ENCODE measurements around the gene ITPKB. TPM values are rescaled to one million over a fixed set of nuclear protein-coding genes. Genes with fewer than 3 reads are reported as not detected.

Gene ITPKB
- total and polyA plus RNA-seq, 11 donors = 6.2 to 33.7 (median 17.8) TPM

- Histone ChIP-seq H3K4me1 (peaks cover 25 to 100% (median 89%) of the 10 kb centered on the region in 12 donors), H3K4me3 (peak overlapping the region in 5 of 12 donors; percentile 1 to 25 (median 2)), H3K36me3 (no peaks in the 10 kb centered on the region), H3K9me3 (no peaks in the 10 kb centered on the region), H3K27me3 (no peaks in the 10 kb centered on the region), H3K27ac (peak overlapping the region in 11 of 12 donors; percentile 65 to 97 (median 91))
- DNase-seq (peak; percentile 77 to 87 (median 84)), ATAC-seq (peak; percentile 51 to 83 (median 68))
- intact Hi-C loops (cut with DNase I) = loop anchor here in 1 of 10 donors (5.0 kb wide), 1 partner anchor 40 kb away; no protein-coding TSS in a partner anchor
- TF ChIP-seq CTCF (IDR thresholded peaks at IDR 0.05) (no peak), POLR2A (IDR thresholded peaks at IDR 0.05) (peak in 1 of 2 donors; percentile 20)
- WGBS, 4 donors = 37 to 45% (median 40%) methylated on average over 13 of the region's 13 CpGs
Measured at GRCh38 chr1:226677027-226678020, 61.8 kb downstream of the ITPKB start.

DNA sequence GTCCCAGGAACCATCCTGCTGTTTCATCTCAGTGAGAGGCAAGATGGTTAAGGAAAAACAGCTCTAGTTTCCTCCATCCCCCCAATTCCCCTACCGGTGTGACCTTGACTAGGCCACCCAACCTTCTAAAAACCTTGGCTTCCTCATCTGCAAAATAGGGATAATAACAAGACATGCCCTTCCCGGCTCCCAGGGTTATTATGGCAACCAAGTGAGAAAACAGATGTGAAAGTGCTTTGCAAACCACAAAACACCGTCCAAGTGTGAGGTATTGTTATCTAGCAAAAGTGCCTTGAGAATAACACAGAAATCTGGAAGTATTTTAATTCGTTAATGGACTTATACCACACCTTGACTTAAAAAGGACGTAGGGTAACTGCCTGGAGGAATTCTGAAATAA lies 62.7 kb downstream of the ITPKB start:
- TF ChIP-seq CTCF (IDR thresholded peaks at IDR 0.05) (no peak), POLR2A (IDR thresholded peaks at IDR 0.05) (no peak)
- intact Hi-C loops (cut with DNase I) = loop anchor here in 1 of 10 donors (5.0 kb wide), 1 partner anchor 39 kb away; no protein-coding TSS in a partner anchor
- H3K27me3 ChIP-seq = no peaks in the 10 kb centered on the region
- no peaks in the 10 kb centered on the region for H3K9me3 ChIP-seq
- no peak for ATAC-seq
- 32 to 48% (median 38%) methylated on average over 5 of the region's 5 CpGs for WGBS, 4 donors
- DNase-seq = no peak
- H3K36me3 ChIP-seq = peaks cover 0 to 2% (median 0%) of the 10 kb centered on the region in 9 donors
- peaks cover 22 to 98% (median 90%) of the 10 kb centered on the region in 12 donors for H3K4me1 ChIP-seq
- H3K4me3 ChIP-seq = no peak overlapping the region
- H3K27ac ChIP-seq = peak overlapping the region in 11 of 12 donors; percentile 68 to 97 (median 91)

DNA sequence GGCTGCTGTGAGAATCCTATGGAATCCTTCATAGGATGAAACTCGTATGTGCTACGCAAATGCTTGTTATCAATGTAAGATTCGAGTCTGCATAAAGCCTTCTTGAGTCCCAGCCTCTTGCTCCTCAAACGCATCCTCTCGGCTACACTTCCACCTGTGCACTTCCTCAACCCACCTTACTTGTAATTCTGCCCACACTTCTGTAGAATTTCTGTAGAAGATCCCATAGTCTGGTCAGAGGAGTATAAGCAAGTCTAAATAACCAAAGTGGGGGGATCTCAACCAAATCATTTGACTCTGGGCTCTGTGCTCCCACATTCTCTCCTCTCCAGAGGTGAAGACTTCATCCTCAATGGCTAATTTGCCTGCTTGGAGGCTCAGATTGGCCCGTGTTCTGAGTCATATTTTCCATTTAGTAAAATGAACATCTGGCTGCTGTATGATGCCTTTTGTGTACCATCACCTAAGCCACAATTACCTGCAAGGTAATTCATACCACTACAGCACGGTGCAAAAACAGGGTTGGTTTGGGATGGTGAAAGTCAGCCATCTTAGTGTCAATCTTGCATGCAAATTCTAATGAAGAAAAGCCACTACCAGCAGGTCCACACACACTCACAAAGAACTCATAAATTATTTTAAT lies 63.2 kb downstream of the ITPKB start:
- no peak for ATAC-seq
- 59 to 73% (median 69%) methylated on average over 7 of the region's 7 CpGs for WGBS, 4 donors
- H3K36me3 ChIP-seq = peaks cover 0 to 7% (median 0%) of the 10 kb centered on the region in 9 donors
- intact Hi-C loops (cut with DNase I) = loop anchor here in 1 of 10 donors (5.0 kb wide), 1 partner anchor 39 kb away; no protein-coding TSS in a partner anchor
- no peaks in the 10 kb centered on the region for H3K27me3 ChIP-seq
- DNase-seq = no peak
- H3K9me3 ChIP-seq = no peaks in the 10 kb centered on the region
- peak overlapping the region in 1 of 12 donors; percentile 40 for H3K4me3 ChIP-seq
- peaks cover 22 to 98% (median 89%) of the 10 kb centered on the region in 12 donors for H3K4me1 ChIP-seq
- TF ChIP-seq POLR2A (IDR thresholded peaks at IDR 0.05) = no peak
- TF ChIP-seq CTCF (IDR thresholded peaks at IDR 0.05) = no peak
- peak overlapping the region in 11 of 12 donors; percentile 68 to 97 (median 91) for H3K27ac ChIP-seq

All from heart left ventricle (tissue), 16 donors.